GM12878 (cell line): Measurements from ENCODE around the gene AGRP. TPM values are rescaled to one million over a fixed set of nuclear protein-coding genes. Genes with fewer than 3 reads are reported as not detected.

Source experiments
- BHLHE40 ChIP-seq, 2 experiments: fragments of 450-650 bp in 1 of 2; IDR thresholded peaks; 2 replicates each; pipeline ENCODE4 v1.6.1; 2011 to 2017; ENCODE audit warnings: low read depth in 2 of 2, borderline replicate concordance in 1 of 2, improper control_type of control experiment in 1 of 2, low read length in 1 of 2, mild to moderate bottlenecking in 1 of 2
- BMI1 ChIP-seq: fragments of 450-650 bp; IDR thresholded peaks from 2 replicates; pipeline ENCODE4 v1.6.1; 2016; ENCODE audit warnings: mild to moderate bottlenecking, moderate library complexity, borderline replicate concordance
- EGR1 ChIP-seq, 2 experiments: IDR thresholded peaks; 1 replicate in 1 of 2; 2 replicates in 1 of 2; pipeline ENCODE4 v1.6.1; 2011 to 2012; ENCODE audit warnings: low read depth in 2 of 2, low read length in 2 of 2, borderline replicate concordance in 1 of 2, mild to moderate bottlenecking in 1 of 2, moderate library complexity in 1 of 2
- ESRRA ChIP-seq: IDR thresholded peaks from 2 replicates; pipeline ENCODE4 v1.6.1; 2012; ENCODE audit warnings: mild to moderate bottlenecking, low read length, improper control_type of control experiment
- ETV6 ChIP-seq, 2 experiments: fragments of 450-650 bp in 1 of 2; IDR thresholded peaks in 1 of 2; conservative IDR thresholded peaks in 1 of 2; 2 replicates each; pipeline ENCODE4 v1.6.1; 2014; ENCODE audit warnings: antibody characterized with exemption in 1 of 2, borderline replicate concordance in 1 of 2, low read depth in 1 of 2, mild to moderate bottlenecking in 1 of 2, moderate library complexity in 1 of 2
- GATAD2B ChIP-seq: fragments of 450-650 bp; conservative IDR thresholded peaks from 2 replicates; pipeline ENCODE4 v1.6.1; 2017; ENCODE audit warnings: low read depth, mild to moderate bottlenecking, moderate library complexity
- IKZF1 ChIP-seq: fragments of 450-650 bp; conservative IDR thresholded peaks from 2 replicates; pipeline ENCODE4 v1.6.1; 2017; ENCODE audit warnings: antibody characterized with exemption, mild to moderate bottlenecking
- IKZF2 ChIP-seq, 2 experiments: fragments of 450-650 bp; IDR thresholded peaks; 2 replicates each; pipeline ENCODE4 v1.6.1; 2017; ENCODE audit warnings: mild to moderate bottlenecking in 2 of 2, moderate library complexity in 2 of 2
- IRF4 ChIP-seq: IDR thresholded peaks from 2 replicates; pipeline ENCODE4 v1.6.1; 2011; ENCODE audit warnings: low read depth, low read length
- NFIC ChIP-seq: IDR thresholded peaks from 2 replicates; pipeline ENCODE4 v1.6.1; 2012; ENCODE audit warnings: low read depth, mild to moderate bottlenecking, inconsistent platforms, low read length, moderate library complexity
- PML ChIP-seq: IDR thresholded peaks from 2 replicates; pipeline ENCODE4 v1.6.1; 2012; ENCODE audit warnings: low read length, inconsistent platforms
- RAD21 ChIP-seq: IDR thresholded peaks from 2 replicates; pipeline ENCODE4 v1.6.1; 2011; ENCODE audit warnings: mild to moderate bottlenecking, low read depth, low read length, moderate library complexity; ENCODE audit not compliant: insufficient read depth
- RELA ChIP-seq: fragments of 450-650 bp; IDR thresholded peaks from 2 replicates; pipeline ENCODE4 v1.8.0; 2014; ENCODE audit warnings: borderline replicate concordance; ENCODE audit not compliant: partially characterized antibody
- RUNX3 ChIP-seq: IDR thresholded peaks from 2 replicates; pipeline ENCODE4 v1.6.1; 2012; ENCODE audit warnings: low read length, inconsistent platforms
- SMAD1 ChIP-seq: fragments of 450-650 bp; IDR thresholded peaks from 2 replicates; pipeline ENCODE4 v1.6.1; 2018; ENCODE audit warnings: mild to moderate bottlenecking, low read depth; ENCODE audit not compliant: partially characterized antibody
- SUPT20H ChIP-seq: IDR thresholded peaks from 2 replicates; pipeline ENCODE4 v1.6.1; 2011; ENCODE audit warnings: low read depth, mild to moderate bottlenecking, low read length, moderate library complexity, borderline replicate concordance; ENCODE audit not compliant: control insufficient read depth
- SUZ12 ChIP-seq: fragments of 200-600 bp; sonication (generic); IDR thresholded peaks from one replicate; pipeline ENCODE4 v1.6.1; 2018; ENCODE audit warnings: antibody characterized with exemption, mild to moderate bottlenecking; ENCODE audit not compliant: unreplicated experiment
- YBX1 ChIP-seq: fragments of 450-650 bp; IDR thresholded peaks from 2 replicates; pipeline ENCODE4 v1.6.1; 2016; ENCODE audit warnings: antibody characterized with exemption
- polyA plus RNA-seq, 11 experiments: library from polyadenylated mRNA; depleted of rRNA in 4 of 11; unstranded in 6 of 11; stranded (reverse) in 5 of 11; fragments of >200 nt; fragmentation: Nextera tagmentation in 4 of 11; fragmentation: Illumina TruSeq in 1 of 11; extraction: Ambion mirVana in 4 of 11; extraction: Trizol in 1 of 11; gene quantifications; 1 replicate in 1 of 11; 2 replicates in 10 of 11; pipeline versions ENCODE4 v1.2.1 to v1.2.3, GENCODE V29; 2011 to 2016; ENCODE audit warnings: inconsistent platforms in 2 of 11, missing spikeins in 2 of 11, low read depth in 1 of 11
- total RNA-seq, 4 experiments: library from RNA; depleted of rRNA in 3 of 4; stranded (reverse); fragments of >200 nt in 3 of 4; fragmentation: Illumina TruSeq in 1 of 4; extraction: Trizol in 1 of 4; gene quantifications; 2 replicates each; pipeline versions ENCODE4 v1.2.1 to v1.2.3, GENCODE V29; 2013 to 2021
- TF ChIP-seq, protein P1 (sequence below): fragments of 450-650 bp; IDR thresholded peaks from 2 replicates; pipeline ENCODE4 v1.6.1; 2017; ENCODE audit warnings: mild to moderate bottlenecking, moderate library complexity
- TF ChIP-seq, protein P2 (sequence below): fragments of 450-650 bp; IDR thresholded peaks from 2 replicates; pipeline ENCODE4 v1.6.1; 2018; ENCODE audit warnings: borderline replicate concordance, mild to moderate bottlenecking; ENCODE audit not compliant: partially characterized antibody
- TF ChIP-seq, protein P3 (sequence below): fragments of 450-650 bp; formaldehyde crosslinking; IDR thresholded peaks from 2 replicates; pipeline ENCODE4 v1.4.0; 2020; ENCODE audit warnings: mild to moderate bottlenecking, moderate library complexity

AGRP gene
- total and polyA plus RNA-seq, 10 of the 15 experiments (the other 5 are each of a cell fraction or from before 2014, with no cell fraction given) = 0.16 to 0.75 (median 0.53) TPM; not detected in 6

DNA sequence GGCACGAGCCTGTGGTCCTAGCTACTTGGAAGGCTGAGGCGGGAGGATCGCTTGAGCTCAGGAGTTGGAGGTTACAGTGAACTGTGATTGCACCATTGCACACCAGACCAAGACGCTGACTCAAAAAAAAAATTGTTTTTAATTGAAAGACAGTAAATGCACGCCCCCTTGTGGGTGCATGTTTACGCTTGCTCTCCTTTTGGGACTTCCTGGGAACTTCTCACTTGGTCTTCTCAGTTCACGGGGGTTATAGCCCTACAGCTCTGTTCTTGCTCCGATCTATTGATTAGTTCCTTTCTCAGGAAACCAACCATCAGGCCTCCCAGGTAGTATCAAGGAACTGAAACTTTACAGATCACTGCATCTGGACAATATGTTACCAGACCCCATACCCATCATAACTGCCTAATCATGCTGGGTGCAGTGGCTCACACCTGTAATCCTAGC lies 31.1 kb upstream of the AGRP start (continued):
- TF ChIP-seq, protein P1, sequence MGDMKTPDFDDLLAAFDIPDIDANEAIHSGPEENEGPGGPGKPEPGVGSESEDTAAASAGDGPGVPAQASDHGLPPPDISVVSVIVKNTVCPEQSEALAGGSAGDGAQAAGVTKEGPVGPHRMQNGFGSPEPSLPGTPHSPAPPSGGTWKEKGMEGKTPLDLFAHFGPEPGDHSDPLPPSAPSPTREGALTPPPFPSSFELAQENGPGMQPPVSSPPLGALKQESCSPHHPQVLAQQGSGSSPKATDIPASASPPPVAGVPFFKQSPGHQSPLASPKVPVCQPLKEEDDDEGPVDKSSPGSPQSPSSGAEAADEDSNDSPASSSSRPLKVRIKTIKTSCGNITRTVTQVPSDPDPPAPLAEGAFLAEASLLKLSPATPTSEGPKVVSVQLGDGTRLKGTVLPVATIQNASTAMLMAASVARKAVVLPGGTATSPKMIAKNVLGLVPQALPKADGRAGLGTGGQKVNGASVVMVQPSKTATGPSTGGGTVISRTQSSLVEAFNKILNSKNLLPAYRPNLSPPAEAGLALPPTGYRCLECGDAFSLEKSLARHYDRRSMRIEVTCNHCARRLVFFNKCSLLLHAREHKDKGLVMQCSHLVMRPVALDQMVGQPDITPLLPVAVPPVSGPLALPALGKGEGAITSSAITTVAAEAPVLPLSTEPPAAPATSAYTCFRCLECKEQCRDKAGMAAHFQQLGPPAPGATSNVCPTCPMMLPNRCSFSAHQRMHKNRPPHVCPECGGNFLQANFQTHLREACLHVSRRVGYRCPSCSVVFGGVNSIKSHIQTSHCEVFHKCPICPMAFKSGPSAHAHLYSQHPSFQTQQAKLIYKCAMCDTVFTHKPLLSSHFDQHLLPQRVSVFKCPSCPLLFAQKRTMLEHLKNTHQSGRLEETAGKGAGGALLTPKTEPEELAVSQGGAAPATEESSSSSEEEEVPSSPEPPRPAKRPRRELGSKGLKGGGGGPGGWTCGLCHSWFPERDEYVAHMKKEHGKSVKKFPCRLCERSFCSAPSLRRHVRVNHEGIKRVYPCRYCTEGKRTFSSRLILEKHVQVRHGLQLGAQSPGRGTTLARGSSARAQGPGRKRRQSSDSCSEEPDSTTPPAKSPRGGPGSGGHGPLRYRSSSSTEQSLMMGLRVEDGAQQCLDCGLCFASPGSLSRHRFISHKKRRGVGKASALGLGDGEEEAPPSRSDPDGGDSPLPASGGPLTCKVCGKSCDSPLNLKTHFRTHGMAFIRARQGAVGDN = no peak
- TF ChIP-seq SUZ12 (no peak), RELA (no peak), IKZF1 (peak; percentile 74), SMAD1 (no peak), ESRRA (no peak), BHLHE40 (IDR thresholded peaks at IDR 0.05; ENCODE audit: borderline replicate concordance in 1 of 2, low read depth in 2 of 2, low read length in 1 of 2) (peak in 1 of 2 experiments; percentile 35; a peak in 1 of 4 replicates), GATAD2B (0 out of 2 replicates have a peak, but pooled peaks have one; percentile 28), IKZF2 (IDR thresholded peaks at IDR 0.05) (peak; percentile 60 to 62), RAD21 (peak; percentile 77), ETV6 (conservative IDR thresholded peaks at IDR 0.05 in 1 of 2, IDR thresholded peaks at IDR 0.05 in 1 of 2; ENCODE audit: borderline replicate concordance in 1 of 2, low read depth in 1 of 2) (no peak), NFIC (no peak), BMI1 (no peak), RUNX3 (0 out of 2 replicates have a peak, but pooled peaks have one; percentile 22), PML (no peak), SUPT20H (no peak), EGR1 (IDR thresholded peaks at IDR 0.05; ENCODE audit: borderline replicate concordance in 1 of 2, low read depth in 2 of 2, low read length in 2 of 2) (no peak), YBX1 (no peak), IRF4 (0 out of 2 replicates have a peak, but pooled peaks have one; percentile 26)
- TF ChIP-seq, protein P2, sequence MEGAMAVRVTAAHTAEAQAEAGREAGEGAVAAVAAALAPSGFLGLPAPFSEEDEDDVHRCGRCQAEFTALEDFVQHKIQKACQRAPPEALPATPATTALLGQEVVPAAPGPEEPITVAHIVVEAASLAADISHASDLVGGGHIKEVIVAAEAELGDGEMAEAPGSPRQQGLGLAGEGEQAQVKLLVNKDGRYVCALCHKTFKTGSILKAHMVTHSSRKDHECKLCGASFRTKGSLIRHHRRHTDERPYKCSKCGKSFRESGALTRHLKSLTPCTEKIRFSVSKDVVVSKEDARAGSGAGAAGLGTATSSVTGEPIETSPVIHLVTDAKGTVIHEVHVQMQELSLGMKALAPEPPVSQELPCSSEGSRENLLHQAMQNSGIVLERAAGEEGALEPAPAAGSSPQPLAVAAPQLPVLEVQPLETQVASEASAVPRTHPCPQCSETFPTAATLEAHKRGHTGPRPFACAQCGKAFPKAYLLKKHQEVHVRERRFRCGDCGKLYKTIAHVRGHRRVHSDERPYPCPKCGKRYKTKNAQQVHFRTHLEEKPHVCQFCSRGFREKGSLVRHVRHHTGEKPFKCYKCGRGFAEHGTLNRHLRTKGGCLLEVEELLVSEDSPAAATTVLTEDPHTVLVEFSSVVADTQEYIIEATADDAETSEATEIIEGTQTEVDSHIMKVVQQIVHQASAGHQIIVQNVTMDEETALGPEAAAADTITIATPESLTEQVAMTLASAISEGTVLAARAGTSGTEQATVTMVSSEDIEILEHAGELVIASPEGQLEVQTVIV = no peak
- TF ChIP-seq, protein P3, sequence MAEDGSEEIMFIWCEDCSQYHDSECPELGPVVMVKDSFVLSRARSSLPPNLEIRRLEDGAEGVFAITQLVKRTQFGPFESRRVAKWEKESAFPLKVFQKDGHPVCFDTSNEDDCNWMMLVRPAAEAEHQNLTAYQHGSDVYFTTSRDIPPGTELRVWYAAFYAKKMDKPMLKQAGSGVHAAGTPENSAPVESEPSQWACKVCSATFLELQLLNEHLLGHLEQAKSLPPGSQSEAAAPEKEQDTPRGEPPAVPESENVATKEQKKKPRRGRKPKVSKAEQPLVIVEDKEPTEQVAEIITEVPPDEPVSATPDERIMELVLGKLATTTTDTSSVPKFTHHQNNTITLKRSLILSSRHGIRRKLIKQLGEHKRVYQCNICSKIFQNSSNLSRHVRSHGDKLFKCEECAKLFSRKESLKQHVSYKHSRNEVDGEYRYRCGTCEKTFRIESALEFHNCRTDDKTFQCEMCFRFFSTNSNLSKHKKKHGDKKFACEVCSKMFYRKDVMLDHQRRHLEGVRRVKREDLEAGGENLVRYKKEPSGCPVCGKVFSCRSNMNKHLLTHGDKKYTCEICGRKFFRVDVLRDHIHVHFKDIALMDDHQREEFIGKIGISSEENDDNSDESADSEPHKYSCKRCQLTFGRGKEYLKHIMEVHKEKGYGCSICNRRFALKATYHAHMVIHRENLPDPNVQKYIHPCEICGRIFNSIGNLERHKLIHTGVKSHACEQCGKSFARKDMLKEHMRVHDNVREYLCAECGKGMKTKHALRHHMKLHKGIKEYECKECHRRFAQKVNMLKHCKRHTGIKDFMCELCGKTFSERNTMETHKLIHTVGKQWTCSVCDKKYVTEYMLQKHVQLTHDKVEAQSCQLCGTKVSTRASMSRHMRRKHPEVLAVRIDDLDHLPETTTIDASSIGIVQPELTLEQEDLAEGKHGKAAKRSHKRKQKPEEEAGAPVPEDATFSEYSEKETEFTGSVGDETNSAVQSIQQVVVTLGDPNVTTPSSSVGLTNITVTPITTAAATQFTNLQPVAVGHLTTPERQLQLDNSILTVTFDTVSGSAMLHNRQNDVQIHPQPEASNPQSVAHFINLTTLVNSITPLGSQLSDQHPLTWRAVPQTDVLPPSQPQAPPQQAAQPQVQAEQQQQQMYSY (CRISPR knock-in tag) = no peak
